ENCODE measurements around the gene FN3KRP.

- TF ChIP-seq POLR2AphosphoS5 (IDR thresholded peaks at IDR 0.05; ENCODE audit: low read depth, low read length) (no peak), POLR2A (IDR thresholded peaks at IDR 0.05; ENCODE audit: low read depth, low read length) (no peak), TAF1 (IDR thresholded peaks at IDR 0.05; ENCODE audit: borderline replicate concordance, low read depth, low read length) (no peak)
Measured at GRCh38 chr17:82765371-82765770, 48.9 kb downstream of the FN3KRP start.

Measured in GM12892 (cell line).